GM19023 (cell line): ENCODE data around the gene TRPM3.

ENCODE experiments used
- ATAC-seq: cut with Tn5 transposase; IDR thresholded peaks from one replicate; pipeline ENCODE4 v1.9.1; 2021; ENCODE audit warnings: mild to moderate bottlenecking, moderate library complexity; ENCODE audit not compliant: unreplicated experiment

Gene TRPM3

DNA sequence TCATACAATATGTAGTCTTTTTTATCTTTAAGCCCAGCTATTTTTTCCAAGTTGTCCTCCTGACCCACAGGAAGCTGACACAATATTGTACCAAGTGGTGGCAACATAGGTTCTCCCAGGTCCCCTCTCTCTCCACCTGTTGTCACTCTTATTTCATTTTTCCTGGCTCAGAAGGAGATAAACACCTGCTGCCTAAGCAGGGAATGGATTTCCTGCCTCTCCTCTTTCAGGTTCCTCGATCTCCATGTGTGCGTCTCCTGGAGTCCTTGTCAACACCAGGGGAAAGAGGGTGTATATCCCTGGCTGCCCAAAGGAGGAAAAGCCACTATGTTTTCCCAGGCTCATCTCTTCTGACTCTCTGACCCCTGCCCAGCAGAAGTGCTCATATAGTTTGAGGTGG is 625.2 kb downstream of the TRPM3 start:
- no peak for ATAC-seq

DNA sequence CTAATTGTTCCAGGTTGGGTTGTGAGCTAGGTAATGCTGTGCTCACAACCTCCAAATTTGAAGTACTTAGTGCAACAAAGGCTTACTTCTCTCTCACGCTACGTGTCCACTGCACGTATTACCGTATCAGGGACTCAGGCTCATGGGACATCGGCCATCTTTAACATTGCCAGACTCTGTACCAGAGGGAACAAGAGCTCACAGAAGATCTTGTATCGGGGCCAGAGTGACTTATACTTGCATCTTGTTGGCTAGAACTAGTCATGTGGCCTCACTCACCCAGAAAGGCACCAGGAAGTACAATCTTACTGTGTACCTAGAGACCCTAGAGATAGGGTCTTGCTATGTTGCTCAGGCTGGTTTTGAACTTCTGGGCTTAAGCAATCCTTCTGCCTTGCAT is 625.9 kb downstream of the TRPM3 start:
- no peak for ATAC-seq

DNA sequence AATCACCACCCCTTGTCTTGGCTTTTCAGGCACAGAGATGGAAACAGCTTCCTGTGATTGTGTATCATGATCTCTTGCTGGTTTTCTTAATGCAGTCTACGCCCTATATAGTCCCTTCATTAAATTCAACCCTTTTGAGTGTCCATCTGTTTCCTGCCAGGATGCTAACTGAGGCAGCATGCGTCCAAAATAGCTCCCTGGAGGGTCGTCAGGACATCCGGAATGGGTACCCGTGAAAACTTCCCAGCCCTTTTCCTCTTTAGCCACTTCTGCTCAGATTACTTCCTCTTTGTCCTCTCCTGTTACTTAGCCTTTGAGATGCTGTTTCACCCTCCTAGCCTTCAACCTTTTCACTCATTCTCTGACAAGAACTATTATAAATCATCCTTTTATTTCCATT is 627.2 kb downstream of the TRPM3 start:
- ATAC-seq: no peak

DNA sequence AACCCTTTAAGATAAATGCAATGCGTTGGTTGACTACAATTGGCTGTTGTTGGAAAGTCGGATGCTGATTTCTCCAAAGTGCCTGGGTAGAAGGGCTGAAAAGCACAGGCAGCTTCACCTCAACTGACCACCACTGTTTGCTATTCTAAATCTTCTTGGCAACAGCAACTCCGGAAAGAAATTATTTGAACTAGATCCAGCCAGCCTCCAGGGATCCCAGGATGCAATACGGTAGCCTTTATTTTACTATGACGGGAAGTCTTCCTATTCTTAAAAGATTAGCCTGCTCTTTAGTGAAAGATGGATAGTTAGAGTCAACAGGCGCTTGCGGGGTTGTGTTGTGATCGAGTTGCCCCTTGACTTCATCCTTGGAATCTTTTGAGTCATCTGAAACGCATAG is 628.4 kb downstream of the TRPM3 start:
- ATAC-seq: no peak

DNA sequence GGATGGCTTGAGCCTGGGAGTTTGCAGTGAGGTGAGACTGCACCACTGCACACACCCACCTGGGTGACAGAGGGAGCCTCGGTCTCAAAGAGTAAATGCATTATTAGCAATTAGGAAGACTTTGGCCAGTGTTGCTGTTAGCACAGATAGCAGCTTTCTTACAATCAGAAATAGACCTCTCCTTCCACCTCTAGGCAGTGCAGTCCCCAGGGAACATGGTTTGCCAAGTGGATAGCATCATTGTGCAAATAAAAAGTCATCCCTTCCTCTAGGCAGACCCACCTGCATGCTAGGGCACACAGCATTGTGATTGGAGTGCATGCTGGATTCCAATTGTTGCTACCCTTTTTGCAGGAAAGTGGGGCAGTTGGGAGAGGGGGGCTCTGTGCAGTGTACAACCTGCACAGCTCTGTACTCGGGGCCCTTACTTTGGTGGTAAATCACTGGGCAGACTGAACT is 629.1 kb downstream of the TRPM3 start:
- ATAC-seq: no peak

DNA sequence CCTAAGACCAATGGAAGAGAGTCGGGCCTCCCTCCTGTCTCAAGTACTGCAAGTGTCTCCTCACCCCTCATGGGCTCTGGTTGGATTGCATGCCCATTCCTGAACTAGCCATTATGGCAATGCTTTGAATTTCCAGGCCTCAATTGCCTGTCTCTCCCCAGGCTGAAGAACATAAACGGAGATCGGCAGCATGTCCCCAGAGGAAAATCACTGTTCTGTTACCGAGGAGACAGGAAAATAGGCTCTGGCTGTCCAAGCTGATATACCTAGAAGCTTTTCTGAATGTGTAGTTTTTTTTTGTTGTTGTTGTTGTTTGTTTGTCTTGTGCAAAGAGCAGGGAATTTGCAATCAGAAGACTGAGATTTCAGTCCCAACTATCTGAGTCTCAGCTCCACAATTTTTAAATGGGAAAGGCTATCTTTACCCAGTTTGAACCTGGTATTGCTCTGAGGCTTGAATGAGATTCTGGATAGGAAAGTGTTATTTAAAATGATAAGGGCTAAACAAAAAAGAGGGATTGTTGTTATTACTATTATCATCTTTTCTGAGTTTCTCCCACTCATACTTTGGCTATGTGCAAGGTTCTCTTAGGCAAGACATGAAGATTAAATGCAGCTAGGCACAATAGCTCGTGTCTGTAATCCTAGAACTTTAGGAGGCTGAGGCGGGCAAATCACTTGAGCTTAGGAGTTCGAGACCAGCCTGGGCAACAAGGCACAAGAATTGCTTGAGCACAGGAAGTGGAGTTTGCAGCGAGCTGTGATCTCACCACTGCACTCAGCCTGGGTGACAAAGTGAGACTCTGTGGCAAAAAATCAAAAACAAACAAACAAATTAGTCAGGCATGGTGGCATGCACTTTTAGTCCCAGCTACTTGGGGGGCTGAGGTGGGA is 629.7 kb downstream of the TRPM3 start:
- ATAC-seq: no peak

DNA sequence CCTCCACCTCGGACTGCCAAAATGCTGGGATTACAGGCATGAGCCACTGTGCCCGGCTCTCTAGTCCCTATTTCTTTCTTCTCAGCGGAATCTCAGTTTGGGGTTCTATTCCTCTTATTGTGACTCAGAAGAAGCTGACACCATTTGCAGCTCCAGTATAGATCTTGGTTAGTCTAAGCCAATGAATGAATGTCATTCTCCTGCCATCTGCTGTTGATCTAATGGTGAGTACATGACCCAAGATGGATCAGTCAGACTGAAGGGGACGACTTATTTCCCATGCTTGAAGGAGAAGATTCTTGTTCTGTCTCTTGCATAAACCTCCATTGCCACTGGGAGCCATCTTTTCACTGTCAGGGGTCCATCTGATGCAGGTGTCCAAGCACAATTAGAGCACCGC is 630.9 kb downstream of the TRPM3 start:
- ATAC-seq: no peak

DNA sequence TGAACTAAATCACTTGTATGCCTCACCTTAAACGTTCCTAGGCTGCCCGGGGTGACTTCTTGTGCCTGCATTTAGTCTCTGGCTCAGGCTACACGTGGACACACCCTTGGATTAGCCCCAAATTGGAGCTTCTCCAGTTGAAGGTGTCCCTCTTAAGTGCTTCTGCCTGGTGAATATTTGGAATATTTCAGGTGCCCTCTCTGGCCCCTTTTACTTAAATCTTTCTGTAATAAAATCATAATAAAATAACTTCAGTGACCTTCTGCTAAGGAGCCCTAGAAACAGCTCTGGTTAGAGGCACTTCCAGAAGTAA is 632.7 kb downstream of the TRPM3 start:
- no peak for ATAC-seq

DNA sequence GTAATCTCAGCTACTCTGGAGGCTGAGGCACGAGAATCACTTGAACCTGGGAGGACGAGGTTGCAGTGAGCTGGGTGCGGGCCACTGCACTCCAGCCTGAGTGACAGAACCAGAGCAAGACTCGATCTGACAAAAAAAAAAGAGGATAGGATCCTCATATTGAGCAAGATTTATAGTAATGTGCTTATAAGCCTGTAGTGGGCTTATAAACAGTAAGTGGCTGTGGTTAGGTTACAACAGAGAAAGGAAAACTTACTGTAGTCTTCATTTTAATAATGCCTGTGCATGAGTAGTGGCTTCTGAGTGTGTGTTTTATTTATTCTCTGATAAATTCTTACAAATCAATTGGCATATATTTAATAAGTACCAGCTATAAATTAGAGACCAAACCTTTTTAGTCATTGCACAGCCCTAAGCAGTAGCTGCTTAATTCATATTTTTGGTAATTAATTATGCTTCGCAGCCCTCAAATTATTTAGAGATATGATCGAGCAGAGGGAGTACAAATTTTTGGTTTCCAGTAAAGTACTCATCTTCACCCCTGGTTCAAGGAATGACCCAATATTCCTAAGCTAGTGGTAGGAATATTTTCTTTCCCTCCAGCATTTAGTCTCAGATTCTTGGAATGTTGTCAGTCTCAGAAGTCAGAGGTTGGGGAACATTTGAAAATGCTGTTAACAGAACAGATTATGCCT is 633.2 kb downstream of the TRPM3 start:
- ATAC-seq: no peak

DNA sequence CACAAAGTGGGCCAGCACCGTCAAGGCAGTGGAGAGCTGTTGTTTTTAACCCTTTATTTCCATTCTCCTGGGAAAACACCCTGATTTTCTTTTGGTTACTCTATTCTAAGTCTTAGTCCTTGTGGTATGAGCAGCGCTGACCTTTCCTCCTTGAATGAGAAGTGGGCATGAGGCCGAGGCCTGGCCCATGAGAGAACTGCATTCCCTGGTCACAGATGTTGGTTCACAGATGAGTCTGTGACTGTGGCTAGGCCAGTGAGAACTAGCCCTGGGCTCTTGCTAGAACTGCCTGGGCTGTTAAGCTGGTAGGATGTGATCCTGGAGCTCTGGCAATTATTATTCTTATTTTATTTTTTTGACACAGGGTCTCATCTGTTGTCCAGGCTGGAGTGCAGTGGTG is 635.3 kb downstream of the TRPM3 start:
- no peak for ATAC-seq

DNA sequence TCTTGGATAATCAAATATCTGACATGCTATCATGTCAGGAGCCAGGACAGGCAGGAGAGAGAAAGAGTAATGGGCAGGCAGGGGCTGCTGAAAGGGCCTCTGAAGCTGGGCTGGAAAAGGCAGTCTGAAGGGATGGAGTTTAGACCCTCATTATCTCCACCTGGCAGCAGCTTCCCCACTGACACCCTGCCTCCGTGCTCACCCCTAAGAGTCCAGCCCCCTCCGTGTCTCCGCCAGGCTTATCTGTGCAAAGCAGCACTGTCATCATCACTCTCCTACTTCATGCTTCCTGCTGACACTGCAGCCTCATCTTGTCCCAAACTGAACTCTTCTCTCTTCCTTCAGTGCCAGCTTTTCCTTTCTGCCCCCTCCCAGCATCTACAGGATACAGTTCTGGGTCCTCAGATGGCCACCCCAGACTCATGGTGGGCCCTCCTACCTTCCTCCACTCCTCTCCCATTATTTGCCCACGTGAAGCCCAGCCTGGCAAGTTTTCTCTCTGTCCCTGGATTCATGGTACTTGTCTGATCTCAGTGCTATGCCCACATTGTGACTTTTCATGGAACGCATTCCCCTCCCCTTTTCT is 636.1 kb downstream of the TRPM3 start:
- ATAC-seq: no peak

DNA sequence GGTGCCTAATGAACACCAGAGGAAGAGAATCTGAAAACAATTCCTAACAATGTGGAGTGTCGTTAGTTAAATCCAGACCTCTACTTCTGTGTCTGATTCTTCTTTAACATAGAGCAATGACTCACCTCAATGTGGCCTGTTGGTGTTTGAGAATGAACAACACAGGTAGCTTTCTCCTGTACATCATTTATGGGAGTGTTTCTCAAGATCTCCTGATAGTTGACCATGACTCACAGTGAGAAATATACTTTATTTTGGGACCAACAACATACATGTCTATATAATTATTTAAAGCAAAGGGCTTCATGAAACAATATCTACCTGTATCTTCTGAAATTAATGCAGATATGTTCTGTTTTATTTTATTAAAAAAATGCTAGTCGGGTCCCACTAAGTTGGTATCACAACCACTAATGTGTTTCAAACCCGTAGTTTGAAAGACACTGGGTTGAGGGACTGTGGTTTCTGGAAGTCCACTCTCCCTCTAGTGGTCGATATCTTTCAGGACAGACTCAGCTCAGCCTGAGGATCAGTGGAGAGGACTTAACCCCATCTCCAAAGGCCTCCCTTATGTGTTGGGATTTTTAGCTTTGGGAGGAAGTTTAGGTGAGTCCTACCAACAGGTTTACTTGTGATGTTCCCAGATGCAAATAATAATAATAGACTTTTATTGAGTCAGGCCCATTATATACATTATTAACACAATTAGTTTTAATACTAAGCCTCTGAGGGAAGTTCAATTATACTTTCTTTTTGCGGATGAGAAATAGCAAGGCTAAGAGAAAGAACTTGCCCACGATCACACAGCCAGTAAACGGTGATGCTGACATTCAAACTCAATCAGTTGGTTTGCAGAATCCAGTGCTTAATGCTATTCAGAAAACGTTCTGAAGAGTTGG is 636.9 kb downstream of the TRPM3 start:
- peak; percentile 63 for ATAC-seq

DNA sequence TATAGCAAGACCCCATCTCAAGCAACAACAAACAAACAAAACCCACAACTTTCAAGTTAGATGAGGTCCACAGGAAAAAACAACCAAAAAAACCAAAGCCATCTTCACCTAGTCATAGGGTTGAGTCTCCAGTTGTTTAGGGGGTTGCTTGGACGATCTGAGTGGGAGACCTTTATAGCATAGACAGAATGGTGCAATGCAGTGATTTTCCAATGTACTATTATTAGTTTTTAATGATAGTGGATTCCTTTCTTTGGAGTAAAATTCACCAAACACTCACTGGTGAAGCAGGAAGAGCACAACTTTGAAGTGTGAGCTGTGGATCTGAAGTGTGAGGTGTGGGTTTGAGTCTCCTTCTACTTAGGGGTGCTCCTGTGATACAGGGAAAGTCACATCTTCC is 640.0 kb downstream of the TRPM3 start:
- ATAC-seq: no peak

DNA sequence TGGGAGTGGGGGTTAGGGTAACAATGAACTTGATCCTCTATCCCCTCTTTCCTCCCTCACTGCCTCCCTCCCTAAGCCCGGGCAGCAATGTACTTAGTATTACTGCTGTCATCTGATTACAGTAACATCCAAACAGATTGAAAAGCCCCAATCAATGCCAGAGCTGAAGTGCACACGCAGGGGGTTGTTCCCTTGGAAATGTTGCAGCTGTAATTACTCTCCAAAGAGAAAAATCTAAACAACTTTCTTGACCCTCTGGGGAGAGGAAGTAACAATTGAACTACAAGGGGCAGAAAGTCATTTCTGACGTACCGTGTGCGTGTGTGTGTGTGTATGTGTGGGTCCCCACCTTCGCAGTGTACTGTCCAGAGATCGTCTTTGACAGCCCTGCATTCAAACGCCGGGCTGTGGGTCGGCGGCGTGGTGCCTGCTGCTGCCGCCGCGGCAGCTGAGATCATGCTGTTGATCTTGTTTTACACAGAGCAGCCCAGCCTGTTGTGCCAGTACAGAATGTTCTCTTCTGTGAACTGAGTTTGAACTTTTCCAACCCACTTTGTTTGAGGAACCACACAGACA is 640.9 kb downstream of the TRPM3 start:
- ATAC-seq: no peak

DNA sequence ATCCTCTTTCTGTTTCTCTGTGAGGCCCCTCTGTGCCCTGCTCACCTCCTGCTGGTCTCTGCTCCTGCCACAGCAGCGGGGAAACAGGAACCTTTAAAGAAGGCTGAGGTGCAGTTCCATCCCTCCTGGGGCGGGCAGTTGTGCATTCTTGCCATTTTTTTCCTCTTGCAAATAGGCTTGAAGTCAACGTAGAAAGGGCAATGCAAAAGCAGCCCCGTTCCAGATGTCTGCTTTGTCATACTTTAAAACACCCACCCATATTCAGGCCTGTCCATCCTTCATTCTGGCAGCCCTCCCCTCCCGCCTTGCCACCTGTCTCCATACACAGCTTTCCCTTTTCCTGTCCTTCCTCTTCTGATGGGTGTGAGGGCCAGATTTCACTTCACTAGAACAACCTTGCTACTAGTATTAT is 641.5 kb downstream of the TRPM3 start:
- ATAC-seq: no peak
